Measurements from ENCODE around the gene SLC2A3.
"Not testable (repeated sequence)": the region's sequence is repeated elsewhere in the genome, so short reads cannot be mapped to it uniquely, and the experiment has no call there.

- not testable (repeated sequence) for TF ChIP-seq POLR2A, CTCF (IDR thresholded peaks at IDR 0.05)
Observed at GRCh38 chr12:7964669-7965068, 28.7 kb upstream of the SLC2A3 start.
